ENCODE data around the gene GC.

The GC gene

DNA sequence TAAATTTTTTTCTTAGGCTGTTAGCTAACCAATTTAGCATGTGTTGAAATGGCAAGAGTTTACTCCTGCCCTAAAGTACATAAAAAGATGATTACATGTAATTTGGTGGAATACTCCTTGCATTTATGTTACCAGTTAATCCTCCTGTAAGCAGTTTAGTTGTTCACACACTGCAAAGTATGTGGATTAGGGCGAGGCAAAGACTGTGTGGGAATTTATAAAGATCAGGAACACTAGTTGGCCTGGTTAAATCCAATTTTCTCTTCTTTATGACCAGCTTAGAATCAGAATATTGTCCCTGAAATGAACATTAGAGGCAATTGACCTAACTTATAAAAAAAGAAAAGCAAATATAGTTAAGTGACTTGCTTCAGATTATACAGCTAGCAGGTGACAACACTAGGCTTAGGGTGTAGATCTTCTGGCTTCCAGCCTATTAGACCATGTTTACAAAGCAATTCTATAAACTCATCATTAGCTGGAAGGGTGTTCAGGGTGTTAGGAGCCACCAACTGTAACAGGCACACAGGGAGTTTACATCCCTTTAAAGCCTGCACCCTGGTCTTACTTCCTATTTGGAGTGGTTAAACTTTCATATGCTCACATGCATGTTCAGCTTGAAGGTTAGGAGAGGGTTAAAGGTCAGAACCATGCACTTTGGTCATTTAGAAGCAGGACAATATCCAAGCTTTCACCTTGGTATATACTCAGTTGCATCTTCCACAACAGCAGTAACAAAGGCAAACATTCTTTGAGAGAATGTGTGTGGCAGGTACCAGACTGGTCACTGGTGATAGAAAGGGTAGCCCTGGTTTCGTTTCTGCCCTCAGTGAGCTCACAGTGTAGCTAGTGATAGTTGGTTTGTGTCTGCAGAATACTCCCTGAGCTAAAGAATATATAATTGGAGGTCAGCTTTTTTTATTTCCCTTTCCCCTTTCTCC, 72.6 kb downstream of the GC start:
- Histone ChIP-seq H3K27me3 (ENCODE audit: insufficient read depth, low read length) (peaks cover 8% of the 10 kb centered on the region; the same call in 1 of the 2 replicates), H3K4me3 (ENCODE audit: low read depth, low read length) (no peak overlapping the region), H3K27ac (ENCODE audit: low read depth, low read length) (no peak overlapping the region), H2AFZ (ENCODE audit: low read length, unreplicated experiment) (no peak overlapping the region), H3K79me2 (ENCODE audit: control insufficient read depth, insufficient read depth, low read length, unreplicated experiment) (no peaks in the 10 kb centered on the region), H3K36me3 (ENCODE audit: insufficient read depth, low read length) (no peaks in the 10 kb centered on the region), H3K4me1 (ENCODE audit: control insufficient read depth, insufficient read depth, low read length, unreplicated experiment) (no peaks in the 10 kb centered on the region)

DNA sequence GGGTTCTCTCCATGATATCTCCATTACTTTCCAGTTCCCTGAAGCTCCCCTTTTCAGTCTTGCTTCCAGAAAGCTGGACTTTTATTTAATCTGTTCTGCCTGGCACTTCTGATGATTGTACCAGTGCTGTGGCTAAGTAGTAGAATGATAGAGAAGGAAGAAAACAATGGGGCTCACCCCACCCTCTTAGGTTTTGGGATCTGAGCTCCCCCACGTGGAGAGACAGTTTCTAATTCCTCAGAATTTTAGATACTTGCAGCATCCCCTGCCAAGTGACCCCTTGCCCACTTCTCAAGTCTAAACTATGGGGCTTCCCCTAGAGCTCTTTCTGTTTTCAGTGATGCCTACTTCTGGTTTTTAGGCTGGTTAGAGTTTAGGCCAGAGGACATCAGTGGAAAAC, 73.9 kb downstream of the GC start:
- Histone ChIP-seq H3K27me3 (ENCODE audit: insufficient read depth, low read length) (no peaks in the 10 kb centered on the region), H3K4me3 (ENCODE audit: low read depth, low read length) (no peak overlapping the region), H3K27ac (ENCODE audit: low read depth, low read length) (no peak overlapping the region), H3K36me3 (ENCODE audit: insufficient read depth, low read length) (no peaks in the 10 kb centered on the region), H3K79me2 (ENCODE audit: control insufficient read depth, insufficient read depth, low read length, unreplicated experiment) (no peaks in the 10 kb centered on the region), H3K4me1 (ENCODE audit: control insufficient read depth, insufficient read depth, low read length, unreplicated experiment) (no peaks in the 10 kb centered on the region), H2AFZ (ENCODE audit: low read length, unreplicated experiment) (no peak overlapping the region)

DNA sequence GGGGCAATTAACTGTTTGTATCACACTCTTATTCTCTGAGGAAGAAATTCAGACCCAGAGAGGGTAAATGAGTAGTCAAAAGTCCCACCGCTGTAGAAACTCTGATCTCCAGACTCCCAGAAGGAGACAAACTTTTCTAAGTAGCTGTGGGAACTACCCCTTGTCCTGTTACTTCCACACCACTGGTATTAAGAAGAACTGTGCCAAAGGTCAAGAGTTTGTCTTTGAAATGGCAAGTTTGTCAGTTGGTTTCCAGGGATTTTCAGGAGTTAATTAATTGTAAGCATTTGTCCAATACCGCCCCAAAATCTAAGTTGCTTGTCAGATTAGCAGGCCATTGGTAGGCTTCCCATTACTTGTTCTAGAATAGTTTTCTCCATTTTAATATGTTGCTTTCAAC, 85.7 kb downstream of the GC start:
- Histone ChIP-seq H3K79me2 (ENCODE audit: control insufficient read depth, insufficient read depth, low read length, unreplicated experiment) (no peaks in the 10 kb centered on the region), H3K27ac (ENCODE audit: low read depth, low read length) (no peak overlapping the region), H2AFZ (ENCODE audit: low read length, unreplicated experiment) (no peak overlapping the region), H3K4me1 (ENCODE audit: control insufficient read depth, insufficient read depth, low read length, unreplicated experiment) (no peaks in the 10 kb centered on the region), H3K4me3 (ENCODE audit: low read depth, low read length) (no peak overlapping the region), H3K36me3 (ENCODE audit: insufficient read depth, low read length) (no peaks in the 10 kb centered on the region), H3K27me3 (ENCODE audit: insufficient read depth, low read length) (peaks cover 5% of the 10 kb centered on the region)

DNA sequence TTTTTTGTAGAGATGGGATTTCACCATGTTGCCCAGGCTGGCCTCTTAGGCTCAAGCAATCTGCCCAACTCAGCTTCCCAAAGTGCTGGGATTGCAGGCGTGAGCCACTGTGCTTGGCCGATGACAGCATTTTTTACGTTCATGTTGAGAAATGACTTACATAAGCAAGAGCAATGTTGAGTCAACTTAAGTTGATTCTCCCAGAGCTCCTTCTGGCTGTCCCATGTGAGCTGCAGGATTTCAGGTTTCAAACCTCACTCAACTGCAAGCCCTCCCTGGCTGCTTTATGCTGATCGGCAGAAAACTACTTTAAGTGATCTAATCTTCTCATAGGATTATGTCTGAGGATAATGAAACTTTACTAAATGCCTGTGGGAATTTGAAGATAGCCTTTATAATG, 86.8 kb downstream of the GC start:
- Histone ChIP-seq H3K27ac (ENCODE audit: low read depth, low read length) (no peak overlapping the region), H3K4me3 (ENCODE audit: low read depth, low read length) (no peak overlapping the region), H2AFZ (ENCODE audit: low read length, unreplicated experiment) (no peak overlapping the region), H3K36me3 (ENCODE audit: insufficient read depth, low read length) (no peaks in the 10 kb centered on the region), H3K79me2 (ENCODE audit: control insufficient read depth, insufficient read depth, low read length, unreplicated experiment) (no peaks in the 10 kb centered on the region), H3K27me3 (ENCODE audit: insufficient read depth, low read length) (peaks cover 5% of the 10 kb centered on the region), H3K4me1 (ENCODE audit: control insufficient read depth, insufficient read depth, low read length, unreplicated experiment) (no peaks in the 10 kb centered on the region)

DNA sequence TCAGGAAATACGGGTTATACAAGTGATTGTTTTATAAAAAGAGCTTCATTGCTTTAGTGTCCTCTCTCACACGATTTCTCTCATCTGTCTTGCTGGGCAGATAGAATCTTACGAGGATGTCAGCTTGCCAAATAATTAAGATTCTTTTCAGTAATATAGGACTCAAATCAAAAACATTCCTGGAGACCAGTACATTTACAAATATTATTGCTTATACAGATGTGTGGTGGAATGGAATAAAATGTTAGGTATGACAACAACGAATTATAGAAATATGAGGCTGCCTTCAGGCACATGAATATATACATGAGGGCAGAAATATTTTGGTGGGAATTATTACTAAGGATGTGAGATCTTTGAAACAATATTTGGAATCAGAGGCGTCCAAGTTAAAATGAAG, 88.9 kb downstream of the GC start:
- Histone ChIP-seq H3K36me3 (ENCODE audit: insufficient read depth, low read length) (no peaks in the 10 kb centered on the region), H3K79me2 (ENCODE audit: control insufficient read depth, insufficient read depth, low read length, unreplicated experiment) (no peaks in the 10 kb centered on the region), H3K4me3 (ENCODE audit: low read depth, low read length) (no peak overlapping the region), H3K27ac (ENCODE audit: low read depth, low read length) (no peak overlapping the region), H2AFZ (ENCODE audit: low read length, unreplicated experiment) (no peak overlapping the region), H3K27me3 (ENCODE audit: insufficient read depth, low read length) (peaks cover 5% of the 10 kb centered on the region), H3K4me1 (ENCODE audit: control insufficient read depth, insufficient read depth, low read length, unreplicated experiment) (no peaks in the 10 kb centered on the region)

DNA sequence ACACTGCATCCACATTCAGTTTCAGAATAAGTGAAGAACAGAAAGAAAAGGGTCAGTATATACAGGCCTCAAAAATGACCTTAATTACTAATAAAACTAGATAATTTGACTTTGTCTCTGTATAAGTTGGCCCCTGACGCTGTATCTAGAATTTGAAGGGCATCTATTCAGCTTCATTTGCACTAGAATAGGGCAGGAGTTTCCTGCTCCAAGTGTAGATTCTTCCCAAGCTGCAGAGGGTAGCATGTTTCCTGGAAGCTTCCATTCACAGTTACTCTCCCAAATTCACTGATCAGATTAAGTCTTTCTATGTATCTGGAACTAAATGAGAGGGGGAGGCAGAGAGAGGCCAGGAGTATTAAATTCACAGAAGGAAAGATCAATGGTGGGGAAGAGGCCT, 90.9 kb downstream of the GC start:
- no peaks in the 10 kb centered on the region for H3K4me1 ChIP-seq (ENCODE audit: control insufficient read depth, insufficient read depth, low read length, unreplicated experiment)
- no peak overlapping the region for H2AFZ ChIP-seq (ENCODE audit: low read length, unreplicated experiment)
- H3K27ac ChIP-seq (ENCODE audit: low read depth, low read length), result no peak overlapping the region
- no peaks in the 10 kb centered on the region for H3K36me3 ChIP-seq (ENCODE audit: insufficient read depth, low read length)
- no peak overlapping the region for H3K4me3 ChIP-seq (ENCODE audit: low read depth, low read length)
- no peaks in the 10 kb centered on the region for H3K79me2 ChIP-seq (ENCODE audit: control insufficient read depth, insufficient read depth, low read length, unreplicated experiment)
- H3K27me3 ChIP-seq (ENCODE audit: insufficient read depth, low read length), result peaks cover 5% of the 10 kb centered on the region

DNA sequence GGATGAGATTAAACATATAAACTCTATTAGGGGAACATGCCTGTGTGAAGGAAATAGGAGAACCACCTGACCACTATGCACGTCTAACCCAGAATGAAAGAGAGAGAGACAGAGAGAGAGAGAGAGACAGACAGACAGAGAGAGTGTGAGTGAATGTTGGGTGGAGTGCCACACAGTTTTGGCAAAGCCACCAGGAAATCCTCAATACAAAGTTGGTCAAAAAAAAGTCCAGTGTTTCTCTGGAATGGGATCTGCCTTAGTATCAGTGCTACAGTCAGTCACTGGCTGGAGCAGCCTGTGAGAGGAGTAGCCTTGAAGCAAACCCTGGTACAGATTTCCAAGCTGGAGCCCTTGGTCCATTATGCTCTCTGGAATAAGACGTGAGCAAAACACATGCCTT, 91.7 kb downstream of the GC start:
- Histone ChIP-seq H2AFZ (ENCODE audit: low read length, unreplicated experiment) (no peak overlapping the region), H3K4me1 (ENCODE audit: control insufficient read depth, insufficient read depth, low read length, unreplicated experiment) (no peaks in the 10 kb centered on the region), H3K36me3 (ENCODE audit: insufficient read depth, low read length) (no peaks in the 10 kb centered on the region), H3K79me2 (ENCODE audit: control insufficient read depth, insufficient read depth, low read length, unreplicated experiment) (no peaks in the 10 kb centered on the region), H3K4me3 (ENCODE audit: low read depth, low read length) (no peak overlapping the region), H3K27me3 (ENCODE audit: insufficient read depth, low read length) (peaks cover 5% of the 10 kb centered on the region), H3K27ac (ENCODE audit: low read depth, low read length) (no peak overlapping the region)
